Keratinocyte (primary cell): Measurements from ENCODE around the gene AIP. TPM values are rescaled to one million over a fixed set of nuclear protein-coding genes. Genes with fewer than 3 reads are reported as not detected.

Experiments used
- DNase-seq: peaks from one replicate; pipeline ENCODE4 v3.0.0-alpha.2; 2011; ENCODE audit warnings: low read depth, missing footprints, low spot score
- FAIRE-seq: peaks from 2 replicates; lab custom pipeline; 2011; peaks lifted over from hg19 to GRCh38; lab: Jason Lieb, UNC
- H2AFZ ChIP-seq: 2 replicates; pipeline ENCODE4 v1.6.0; 2012; ENCODE audit warnings: low read length, control low read depth, inconsistent platforms; ENCODE audit not compliant: control insufficient read depth
- H3K27ac ChIP-seq: 2 replicates; pipeline ENCODE4 v1.5.1; 2011; ENCODE audit warnings: low read length; ENCODE audit not compliant: control insufficient read depth, insufficient read depth
- H3K27me3 ChIP-seq: 3 replicates; pipeline ENCODE4 v1.6.0; 2011; ENCODE audit warnings: low read length; ENCODE audit not compliant: control insufficient read depth, insufficient read depth; ENCODE audit errors: extremely low read depth
- H3K36me3 ChIP-seq, 2 experiments: 2 replicates in 1 of 2; 3 replicates in 1 of 2; pipeline ENCODE4 v1.5.1; 2011; ENCODE audit warnings: low read length in 2 of 2, mild to moderate bottlenecking in 1 of 2; ENCODE audit not compliant: control insufficient read depth in 2 of 2, insufficient read depth in 2 of 2; ENCODE audit errors: extremely low read depth in 1 of 2
- H3K4me1 ChIP-seq: 3 replicates; pipeline ENCODE4 v1.5.1; 2011; ENCODE audit warnings: low read length; ENCODE audit not compliant: control insufficient read depth, insufficient read depth; ENCODE audit errors: extremely low read depth
- H3K4me2 ChIP-seq: 3 replicates; pipeline ENCODE4 v1.6.0; 2011; ENCODE audit warnings: low read depth, low read length; ENCODE audit not compliant: control insufficient read depth, insufficient read depth; ENCODE audit errors: extremely low read depth
- H3K4me3 ChIP-seq, 3 experiments: fragments of 200-600 bp in 1 of 3; sonication (generic) in 1 of 3; 2 replicates in 2 of 3; 3 replicates in 1 of 3; pipeline ENCODE4 v1.5.1; 2011 to 2016; ENCODE audit warnings: low read length in 3 of 3, mild to moderate bottlenecking in 3 of 3, control low read depth in 2 of 3, inconsistent platforms in 1 of 3, low read depth in 1 of 3, mixed read lengths in 1 of 3, mixed run types in 1 of 3, moderate library complexity in 1 of 3; ENCODE audit not compliant: control insufficient read depth in 2 of 3, insufficient read depth in 2 of 3; ENCODE audit errors: extremely low read depth in 1 of 3
- H3K79me2 ChIP-seq: 2 replicates; pipeline ENCODE4 v1.6.0; 2012; ENCODE audit warnings: low read length; ENCODE audit not compliant: control insufficient read depth, insufficient read depth
- H3K9ac ChIP-seq: 3 replicates; pipeline ENCODE4 v1.6.0; 2011; ENCODE audit warnings: low read length; ENCODE audit not compliant: control insufficient read depth, insufficient read depth; ENCODE audit errors: extremely low read depth
- H3K9me1 ChIP-seq: 3 replicates; pipeline ENCODE4 v1.6.0; 2011; ENCODE audit warnings: low read length; ENCODE audit not compliant: control insufficient read depth, insufficient read depth; ENCODE audit errors: extremely low read depth
- H3K9me3 ChIP-seq: 2 replicates; pipeline ENCODE4 v1.5.1; 2012; ENCODE audit warnings: low read depth, low read length; ENCODE audit not compliant: control insufficient read depth
- H4K20me1 ChIP-seq: 3 replicates; pipeline ENCODE4 v1.6.0; 2011; ENCODE audit warnings: low read length; ENCODE audit not compliant: control insufficient read depth, insufficient read depth; ENCODE audit errors: extremely low read depth
- CTCF ChIP-seq, 3 experiments: IDR thresholded peaks in 1 of 3; conservative IDR thresholded peaks in 1 of 3; optimal IDR thresholded peaks in 1 of 3; 2 replicates in 2 of 3; 3 replicates in 1 of 3; pipeline versions ENCODE3 to v1.5.1; 2011; ENCODE audit warnings: low read length in 3 of 3, mild to moderate bottlenecking in 3 of 3, moderate library complexity in 2 of 3, control low read depth in 1 of 3, inconsistent platforms in 1 of 3; ENCODE audit not compliant: insufficient read depth in 2 of 3; ENCODE audit errors: extremely low read depth in 1 of 3
- EZH2 ChIP-seq: IDR thresholded peaks from one replicate; pipeline ENCODE4 v1.6.1; 2012; ENCODE audit warnings: inconsistent platforms, mild to moderate bottlenecking, low read length, moderate library complexity
- dilution Hi-C: fragments of 300-500 bp; cut with MboI; formaldehyde crosslinking; loops from one replicate; pipeline ENCODE4 v1.7.0; 2020; ENCODE audit warnings: low sequenced_read_pairs; ENCODE audit not compliant: extremely low pct_ligation_motif_present
- polyA plus RNA-seq, 5 experiments: library from polyadenylated mRNA; depleted of rRNA in 3 of 5; stranded (reverse) in 3 of 5; stranded (forward) in 1 of 5; unstranded in 1 of 5; fragments of >200 nt; gene quantifications; 1 replicate in 1 of 5; 2 replicates in 3 of 5; 3 replicates in 1 of 5; pipeline versions ENCODE4 v1.2.1 to v1.2.3, GENCODE V29; 2011 to 2012; ENCODE audit warnings: missing spikeins in 2 of 5, low read depth in 1 of 5, low replicate concordance in 1 of 5

AIP gene
- polyA plus RNA-seq, 1 donor (not counting 4 experiments of a cell fraction or from before 2014, with no cell fraction given), result 32.5 TPM

GRCh38 chr11:67453816-67454732 lies 28.8 kb upstream of the AIP start:
- Histone ChIP-seq H3K4me2 (no peak overlapping the region), H3K36me3 (no peaks in the 10 kb centered on the region), H3K9ac (no peak overlapping the region), H4K20me1 (no peaks in the 10 kb centered on the region), H3K4me1 (no peaks in the 10 kb centered on the region), H3K27me3 (no peaks in the 10 kb centered on the region), H3K27ac (no peak overlapping the region), H2AFZ (no peak overlapping the region), H3K9me1 (no peaks in the 10 kb centered on the region), H3K9me3 (no peaks in the 10 kb centered on the region), H3K4me3 (no peak overlapping the region), H3K79me2 (no peaks in the 10 kb centered on the region)
- dilution Hi-C loops, result no loop called here
- FAIRE-seq (no peak), DNase-seq (no peak)
- TF ChIP-seq EZH2, result no peak
- no peak for TF ChIP-seq CTCF (optimal IDR thresholded peaks at IDR 0.05 in 1 of 3, IDR thresholded peaks at IDR 0.05 in 1 of 3, conservative IDR thresholded peaks at IDR 0.05 in 1 of 3; ENCODE audit: extremely low read depth in 1 of 3, insufficient read depth in 2 of 3, low read length in 3 of 3)

- Histone ChIP-seq H2AFZ (no peak within 1 kb of the TSS), H3K79me2 (no peaks in the 10 kb centered on the region), H3K27ac (no peak within 1 kb of the TSS), H3K9ac (no peak within 1 kb of the TSS), H3K9me1 (no peaks in the 10 kb centered on the region), H3K4me2 (no peak within 1 kb of the TSS), H3K36me3 (no peaks in the 10 kb centered on the region), H3K27me3 (no peaks in the 10 kb centered on the region), H4K20me1 (no peaks in the 10 kb centered on the region), H3K4me1 (peaks cover 2% of the 10 kb centered on the region), H3K4me3 (no peak within 1 kb of the TSS), H3K9me3 (no peaks in the 10 kb centered on the region)
- dilution Hi-C loops, result no loop called here
- DNase-seq, result no peak
- FAIRE-seq, result no peak
- no peak for TF ChIP-seq CTCF (optimal IDR thresholded peaks at IDR 0.05 in 1 of 3, IDR thresholded peaks at IDR 0.05 in 1 of 3, conservative IDR thresholded peaks at IDR 0.05 in 1 of 3; ENCODE audit: extremely low read depth in 1 of 3, insufficient read depth in 2 of 3, low read length in 3 of 3)
- no peak for TF ChIP-seq EZH2
Measured at GRCh38 chr11:67455054-67455453, 27.8 kb upstream of the AIP start, which contains the start of gene CABP4. TSS of gene CABP4 (plus strand) at chr11:67455354. CDS start at chr11:67455424, 70 bp downstream.
